Neural progenitor cell (in vitro differentiated cells): ENCODE measurements around the gene CDRT15L2. TPM values are rescaled to one million over a fixed set of nuclear protein-coding genes. Genes with fewer than 3 reads are reported as not detected.
A peak's percentile ranks its signal among the peaks of the same experiment; 100 is the strongest.

Experiments
- DNase-seq: peaks from one replicate; pipeline ENCODE4 v3.0.0-alpha.2; 2016; ENCODE audit warnings: low spot score
- H2AFZ ChIP-seq: fragments of 200-600 bp; sonication (generic); replicated peaks from 2 replicates; pipeline ENCODE4 v1.6.1; 2016; ENCODE audit warnings: antibody characterized with exemption
- H3F3A ChIP-seq: fragments of 200-600 bp; sonication (generic); 2 replicates; pipeline ENCODE4 v1.6.1; 2016; ENCODE audit warnings: antibody characterized with exemption, low read depth
- H3K27ac ChIP-seq: fragments of 200-600 bp; sonication (generic); 2 replicates; pipeline ENCODE4 v1.5.1; 2016; ENCODE audit warnings: mild to moderate bottlenecking
- H3K27me3 ChIP-seq: fragments of 200-600 bp; sonication (generic); 2 replicates; pipeline ENCODE4 v1.6.1; 2016; ENCODE audit warnings: mild to moderate bottlenecking, moderate library complexity
- H3K36me3 ChIP-seq: fragments of 200-600 bp; sonication (generic); 2 replicates; pipeline ENCODE4 v1.5.1; 2016
- H3K4me1 ChIP-seq: fragments of 200-600 bp; sonication (generic); 2 replicates; pipeline ENCODE4 v1.6.1; 2016; ENCODE audit warnings: mixed run types
- H3K4me2 ChIP-seq: fragments of 200-600 bp; sonication (generic); 2 replicates; pipeline ENCODE4 v1.6.1; 2016
- H3K4me3 ChIP-seq: fragments of 200-600 bp; sonication (generic); 2 replicates; pipeline ENCODE4 v1.5.1; 2016
- H3K79me2 ChIP-seq: fragments of 200-600 bp; sonication (generic); 2 replicates; pipeline ENCODE4 v1.6.1; 2016; ENCODE audit warnings: low read depth
- H3K9ac ChIP-seq: fragments of 200-600 bp; sonication (generic); 2 replicates; pipeline ENCODE4 v1.6.1; 2016
- H3K9me3 ChIP-seq: fragments of 200-600 bp; sonication (generic); 2 replicates; pipeline ENCODE4 v1.5.1; 2016; ENCODE audit warnings: low read depth
- H4K20me1 ChIP-seq: fragments of 200-600 bp; sonication (generic); 2 replicates; pipeline ENCODE4 v1.6.1; 2016; ENCODE audit warnings: low read depth
- H3K27ac Mint-ChIP-seq: 3 replicates; pipeline ENCODE4 v1.8.0; 2021; ENCODE audit warnings: mixed read lengths
- H3K27me3 Mint-ChIP-seq: 2 replicates; pipeline ENCODE4 v1.8.0; 2022; ENCODE audit warnings: low read depth, mild to moderate bottlenecking, inconsistent platforms, moderate library complexity, mixed read lengths; ENCODE audit not compliant: insufficient read depth
- H3K36me3 Mint-ChIP-seq: 3 replicates; pipeline ENCODE4 v1.8.0; 2021; ENCODE audit warnings: mixed read lengths
- H3K4me1 Mint-ChIP-seq: 3 replicates; pipeline ENCODE4 v1.8.0; 2021; ENCODE audit warnings: mixed read lengths
- H3K4me3 Mint-ChIP-seq: 3 replicates; pipeline ENCODE4 v1.8.0; 2021; ENCODE audit warnings: mild to moderate bottlenecking, moderate library complexity, mixed read lengths
- H3K9me3 Mint-ChIP-seq: 3 replicates; pipeline ENCODE4 v1.8.0; 2020; ENCODE audit warnings: mixed read lengths
- CTCF ChIP-seq: fragments of 200-600 bp; sonication (generic); IDR thresholded peaks from 2 replicates; pipeline ENCODE4 v1.5.1; 2017; ENCODE audit warnings: antibody characterized with exemption, mild to moderate bottlenecking
- EZH2 ChIP-seq: fragments of 200-600 bp; sonication (generic); IDR thresholded peaks from 2 replicates; pipeline ENCODE4 v1.6.1; 2017; ENCODE audit warnings: antibody characterized with exemption, mild to moderate bottlenecking, moderate library complexity
- EZH2phosphoT487 ChIP-seq: fragments of 200-600 bp; sonication (generic); IDR thresholded peaks from 2 replicates; pipeline ENCODE4 v1.6.1; 2017; ENCODE audit warnings: antibody characterized with exemption
- total RNA-seq: library from RNA; depleted of rRNA; stranded (reverse); fragments of >200 nt; gene quantifications from 2 replicates; pipeline ENCODE4 v1.2.3, GENCODE V29; 2015; ENCODE audit warnings: low replicate concordance

Gene CDRT15L2
- total RNA-seq, 1 donor from 2014 or later: not detected

GRCh38 chr17:20611309-20611708 is 31.8 kb downstream of the CDRT15L2 start:
- no peaks in the 10 kb centered on the region for H3K4me1 ChIP-seq
- Mint-ChIP-seq H3K9me3 (no peaks in the 10 kb centered on the region), H3K27me3 (no peaks in the 10 kb centered on the region), H3K27ac (no peak overlapping the region), H3K4me3 (no peak overlapping the region), H3K4me1 (peaks cover 4% of the 10 kb centered on the region), H3K36me3 (no peaks in the 10 kb centered on the region)
- H3K36me3 ChIP-seq: no peaks in the 10 kb centered on the region
- H3K27ac ChIP-seq: no peak overlapping the region
- H3K27me3 ChIP-seq: no peaks in the 10 kb centered on the region
- H3K9me3 ChIP-seq: no peaks in the 10 kb centered on the region
- no peak overlapping the region for H2AFZ ChIP-seq
- TF ChIP-seq CTCF (no peak), EZH2 (no peak), EZH2phosphoT487 (no peak)
- no peaks in the 10 kb centered on the region for H3K79me2 ChIP-seq
- peak; percentile 17 for DNase-seq
- H3K9ac ChIP-seq: no peak overlapping the region
- H3K4me3 ChIP-seq: no peak overlapping the region
- no peaks in the 10 kb centered on the region for H3F3A ChIP-seq
- no peaks in the 10 kb centered on the region for H4K20me1 ChIP-seq
- no peak overlapping the region for H3K4me2 ChIP-seq

GRCh38 chr17:20612635-20613034 is 33.1 kb downstream of the CDRT15L2 start:
- H3K27me3 Mint-ChIP-seq: no peaks in the 10 kb centered on the region
- Histone ChIP-seq H3K27ac (no peak overlapping the region), H3K9ac (no peak overlapping the region), H3K27me3 (no peaks in the 10 kb centered on the region), H3K4me3 (no peak overlapping the region), H3K9me3 (no peaks in the 10 kb centered on the region), H2AFZ (no peak overlapping the region), H3K4me2 (no peak overlapping the region), H3K36me3 (no peaks in the 10 kb centered on the region), H4K20me1 (no peaks in the 10 kb centered on the region), H3F3A (no peaks in the 10 kb centered on the region), H3K4me1 (no peaks in the 10 kb centered on the region), H3K79me2 (no peaks in the 10 kb centered on the region)
- H3K36me3 Mint-ChIP-seq: no peaks in the 10 kb centered on the region
- H3K27ac Mint-ChIP-seq: no peak overlapping the region
- TF ChIP-seq EZH2 (no peak), EZH2phosphoT487 (no peak), CTCF (no peak)
- no peak overlapping the region for H3K4me3 Mint-ChIP-seq
- no peaks in the 10 kb centered on the region for H3K9me3 Mint-ChIP-seq
- DNase-seq: no peak
- H3K4me1 Mint-ChIP-seq: peaks cover 4% of the 10 kb centered on the region

- H3K27ac Mint-ChIP-seq: no peak overlapping the region
- peaks cover 4% of the 10 kb centered on the region for H3K4me1 Mint-ChIP-seq
- DNase-seq: no peak
These were observed 33.7 kb downstream of the CDRT15L2 start for GRCh38 chr17:20613248-20613647.

More at GRCh38 chr17:20613248-20613647, 33.7 kb downstream of the CDRT15L2 start:
- Mint-ChIP-seq H3K9me3 (no peaks in the 10 kb centered on the region), H3K36me3 (no peaks in the 10 kb centered on the region), H3K4me3 (no peak overlapping the region), H3K27me3 (no peaks in the 10 kb centered on the region)
- H3K36me3 ChIP-seq: no peaks in the 10 kb centered on the region
- no peak overlapping the region for H3K4me2 ChIP-seq
- H3K9ac ChIP-seq: no peak overlapping the region
- no peak overlapping the region for H3K27ac ChIP-seq
- H3F3A ChIP-seq: no peaks in the 10 kb centered on the region
- no peak overlapping the region for H3K4me3 ChIP-seq
- H2AFZ ChIP-seq: no peak overlapping the region
- H3K9me3 ChIP-seq: no peaks in the 10 kb centered on the region
- H4K20me1 ChIP-seq: no peaks in the 10 kb centered on the region
- no peaks in the 10 kb centered on the region for H3K27me3 ChIP-seq
- TF ChIP-seq EZH2phosphoT487 (no peak), CTCF (no peak), EZH2 (no peak)
- H3K79me2 ChIP-seq: no peaks in the 10 kb centered on the region
- no peaks in the 10 kb centered on the region for H3K4me1 ChIP-seq
